Left cardiac atrium (tissue), 4 donors: Measurements from ENCODE around the gene DHRS4L2. TPM values are rescaled to one million over a fixed set of nuclear protein-coding genes. Genes with fewer than 3 reads are reported as not detected.
"Not testable (repeated sequence)": the region's sequence is repeated elsewhere in the genome, so short reads cannot be mapped to it uniquely, and the experiment has no call there.

Source experiments
- ATAC-seq, 2 donors: fragments of 200-7000 bp; cut with Tn5 transposase; one replicate each; pipeline ENCODE4 v1.9.1; 2020; ENCODE audit warnings: mild to moderate bottlenecking in 2 of 2, moderate library complexity in 2 of 2
- DNase-seq: peaks from one replicate; pipeline ENCODE4 v3.0.0-alpha.2; 2020
- intact Hi-C, 2 donors: fragments of 100-400 bp; cut with DNase I; formaldehyde crosslinking; loops; one replicate each; pipeline versions ENCODE4 v1.14.1 to v1.15.1; 2022 to 2023
- total RNA-seq, 2 donors: library from RNA; stranded (reverse); fragmentation: NEBNext Ultra II Directional; extraction: Animal tissue kit (Norgen Biotek cat#: 25700); gene quantifications; one replicate each; pipeline ENCODE4 v1.2.1, GENCODE V29; 2021
- donor health status: DM: no; HTN: yes; CAD: no.
- donor health status: DM: no; HTN: yes; CAD: no; lungs with severe emphysema.
- donor health status: DM: yes; HTN: yes; CAD: no.
- donor health status: Dilated cardiomyopathy.

Gene DHRS4L2
- total RNA-seq, 2 donors from 2014 or later, result 11.8 to 18.9 TPM

DNA sequence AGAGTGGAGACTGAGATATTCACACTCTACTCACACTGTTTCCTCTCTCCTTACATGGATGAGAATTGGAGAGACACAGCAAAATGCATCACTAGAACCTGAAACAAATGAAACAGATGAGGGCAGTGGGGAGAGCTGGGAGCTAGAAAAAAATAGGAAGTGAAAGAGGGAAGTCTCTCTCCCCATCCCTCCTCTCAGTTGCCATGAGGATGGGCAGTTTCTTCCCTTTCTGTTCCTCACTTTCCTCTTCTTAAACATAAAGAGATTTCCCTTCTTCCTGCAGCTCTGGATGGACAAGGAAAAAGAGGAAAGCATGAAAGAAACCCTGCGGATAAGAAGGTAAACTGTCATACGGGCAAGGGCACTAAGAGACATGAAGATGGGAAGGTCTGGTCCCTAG is 60.3 kb downstream of the DHRS4L2 start:
- intact Hi-C loops, DNase-seq, ATAC-seq: not testable (repeated sequence)

DNA sequence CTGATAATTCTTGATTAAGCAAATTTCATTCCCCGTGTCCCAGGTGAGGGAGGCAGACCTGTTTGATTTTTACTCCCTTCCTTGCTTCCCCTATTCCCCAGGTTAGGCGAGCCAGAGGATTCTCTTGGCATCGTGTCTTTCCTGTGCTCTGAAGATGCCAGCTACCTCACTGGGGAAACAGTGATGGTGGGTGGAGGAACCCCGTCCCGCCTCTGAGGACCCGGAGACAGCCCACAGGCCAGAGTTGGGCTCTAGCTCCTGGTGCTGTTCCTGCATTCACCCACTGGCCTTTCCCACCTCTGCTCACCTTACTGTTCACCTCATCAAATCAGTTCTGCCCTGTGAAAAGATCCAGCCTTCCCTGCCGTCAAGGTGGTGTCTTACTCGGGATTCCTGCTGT is 62.0 kb downstream of the DHRS4L2 start:
- ATAC-seq, DNase-seq, intact Hi-C loops: not testable (repeated sequence)

DNA sequence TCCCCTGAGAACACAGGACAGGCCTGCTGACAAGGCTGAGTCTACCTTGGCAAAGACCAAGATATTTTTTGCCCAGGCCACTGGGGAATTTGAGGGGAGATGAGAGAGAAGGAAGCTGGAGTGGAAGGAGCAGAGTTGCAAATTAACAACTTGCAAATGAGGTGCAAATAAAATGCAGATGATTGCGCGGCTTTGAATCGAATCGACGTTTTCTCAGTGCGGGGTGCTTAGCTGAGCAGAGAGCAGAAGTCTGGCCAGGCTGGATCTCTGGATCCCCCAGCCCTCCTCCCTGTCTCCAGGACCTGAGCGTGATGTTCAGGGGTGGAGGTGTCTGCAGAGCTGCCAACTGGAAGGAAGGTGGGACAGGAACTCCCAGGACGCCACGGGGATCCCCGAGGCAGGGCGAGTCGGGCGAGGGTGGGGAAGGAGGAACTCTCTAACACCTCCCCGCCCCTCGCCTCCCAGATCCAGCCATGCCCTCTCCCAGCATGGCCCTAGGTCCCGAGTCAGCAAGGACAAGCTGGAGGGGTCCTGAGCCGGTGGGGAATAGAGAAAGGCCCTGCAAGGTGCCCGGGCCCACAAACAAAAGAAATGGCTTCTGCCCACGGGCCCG is 62.6 kb downstream of the DHRS4L2 start:
- DNase-seq (no peak), ATAC-seq (peak; percentile 17 to 29)
- intact Hi-C loops, result no loop called here

DNA sequence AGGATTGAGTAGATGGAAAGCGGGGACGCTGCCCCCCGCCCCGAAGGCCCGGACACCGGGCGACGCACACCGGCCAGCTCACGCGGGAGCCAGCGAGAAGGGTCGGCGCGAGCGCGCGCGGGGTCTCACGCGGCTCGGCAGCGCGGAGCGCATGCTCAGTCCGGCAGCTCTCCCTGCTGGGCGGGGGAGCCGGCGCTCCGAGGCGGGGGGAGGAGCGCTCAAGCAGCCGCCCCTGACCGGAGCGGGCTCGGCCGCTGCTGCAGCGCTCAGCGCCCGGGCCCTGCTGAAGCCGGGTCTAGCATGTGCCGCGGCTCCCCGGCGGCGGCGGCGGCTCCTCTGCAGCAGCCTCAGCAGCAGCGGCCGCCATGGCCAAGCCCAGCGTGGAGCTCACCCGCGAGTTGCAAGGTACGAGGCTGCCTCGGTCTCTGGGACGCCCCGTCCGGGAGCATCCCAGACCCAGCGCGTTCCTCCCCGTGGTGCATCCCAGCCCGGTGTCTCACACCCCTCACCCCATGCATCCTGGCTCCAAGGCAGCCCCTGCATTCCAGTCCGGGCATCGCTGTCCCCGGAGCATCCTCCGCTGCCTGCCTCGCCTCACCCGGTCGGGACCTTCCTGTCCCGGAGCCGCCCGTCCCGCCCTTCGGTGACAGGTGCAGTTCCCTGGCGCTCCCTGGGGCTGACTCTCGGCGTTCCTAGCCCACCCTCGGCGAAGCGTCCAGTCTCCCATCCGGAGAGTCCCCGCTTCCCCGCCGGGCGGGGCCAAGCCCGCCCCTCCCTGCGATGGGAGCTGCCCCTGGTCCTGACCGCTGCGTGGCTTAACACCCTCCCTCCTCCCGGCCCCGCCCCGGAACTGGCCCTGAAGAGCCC is 63.3 kb downstream of the DHRS4L2 start, which contains the start of gene CARMIL3:
Gene CARMIL3, plus strand, starts transcription at position 221 of the 867 bp plus-strand sequence. Its CDS starts 145 bp downstream, at position 366.
- ATAC-seq (peak; percentile 92 to 95), DNase-seq (peak; percentile 69)
- intact Hi-C loops, result no loop called here

DNA sequence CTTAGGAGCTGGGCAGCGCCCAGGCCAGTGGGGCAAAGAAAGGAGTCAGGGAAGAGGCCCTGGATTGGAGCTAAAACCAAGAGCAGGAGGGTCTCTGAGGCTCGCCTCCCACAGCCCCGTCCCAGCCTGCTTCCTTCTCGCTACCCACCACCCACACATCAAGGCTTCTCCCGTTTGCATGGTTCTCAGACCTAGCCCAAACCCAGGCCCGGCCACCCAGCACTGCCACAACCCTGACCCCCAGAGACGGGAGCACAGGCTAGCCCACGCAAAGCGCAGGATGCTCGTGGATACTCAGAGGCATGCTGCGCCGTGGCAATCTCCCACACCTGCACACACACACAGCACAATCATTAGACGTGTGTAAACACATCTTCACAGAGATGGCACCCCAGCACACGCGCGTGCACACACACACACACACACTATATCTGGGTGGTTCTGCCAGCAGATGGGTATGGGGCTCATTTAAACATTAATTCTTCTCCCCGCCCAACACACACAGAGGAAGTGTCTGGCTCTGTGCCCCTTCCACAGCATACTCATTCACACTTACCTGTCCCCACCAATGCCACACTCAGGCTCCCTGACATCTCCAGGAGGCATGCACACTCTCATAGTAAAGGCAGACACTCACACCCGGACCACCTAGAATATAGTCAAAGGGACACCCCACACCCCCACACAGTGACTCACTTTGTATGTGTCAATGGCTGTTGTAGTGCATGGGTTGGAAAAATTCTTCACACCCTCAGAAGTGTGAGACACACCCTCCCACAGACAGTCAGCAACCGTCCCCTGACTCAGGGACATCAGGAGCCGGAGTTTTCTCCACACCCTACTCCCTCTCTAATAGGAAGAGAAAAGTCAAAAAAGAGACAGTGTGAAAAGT is 64.2 kb downstream of the DHRS4L2 start:
- ATAC-seq (no peak), DNase-seq (no peak)
- intact Hi-C loops, result no loop called here

DNA sequence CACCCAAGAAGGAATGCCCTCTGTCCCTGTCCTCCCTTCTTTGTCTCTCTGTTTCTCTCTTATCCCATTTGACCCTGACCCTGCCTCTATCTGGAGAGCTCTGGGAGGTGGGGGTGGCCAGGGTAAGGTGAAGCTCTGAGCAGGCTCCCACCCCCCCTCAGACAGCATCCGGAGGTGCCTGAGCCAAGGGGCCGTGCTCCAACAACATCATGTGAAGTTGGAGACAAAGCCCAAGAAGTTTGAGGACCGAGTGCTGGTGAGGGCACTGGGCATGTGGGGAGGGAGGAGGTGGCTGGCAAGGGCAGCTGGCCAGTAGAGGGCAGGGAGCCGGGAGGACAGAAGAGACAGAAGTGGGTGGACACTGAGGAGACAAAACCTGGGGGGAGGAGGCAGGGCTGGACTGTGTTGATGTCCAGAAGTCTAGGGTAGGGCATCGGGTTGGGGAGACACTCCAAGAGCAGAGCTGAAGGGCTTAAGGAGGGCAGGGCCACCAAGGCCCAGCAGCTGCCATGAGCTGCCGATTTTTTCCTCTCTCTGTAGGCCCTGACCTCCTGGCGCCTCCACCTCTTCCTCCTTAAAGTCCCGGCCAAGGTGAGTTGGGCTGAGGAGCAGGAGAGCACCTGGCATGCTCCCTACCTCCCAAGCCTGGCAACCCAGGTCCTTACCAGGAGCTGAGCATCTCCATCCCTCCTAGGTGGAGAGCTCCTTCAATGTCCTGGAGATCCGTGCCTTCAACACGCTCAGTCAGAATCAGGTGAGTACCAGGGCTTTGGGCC is 65.0 kb downstream of the DHRS4L2 start:
- no peak for DNase-seq
- ATAC-seq, result no peak
- intact Hi-C loops, result no loop called here

DNA sequence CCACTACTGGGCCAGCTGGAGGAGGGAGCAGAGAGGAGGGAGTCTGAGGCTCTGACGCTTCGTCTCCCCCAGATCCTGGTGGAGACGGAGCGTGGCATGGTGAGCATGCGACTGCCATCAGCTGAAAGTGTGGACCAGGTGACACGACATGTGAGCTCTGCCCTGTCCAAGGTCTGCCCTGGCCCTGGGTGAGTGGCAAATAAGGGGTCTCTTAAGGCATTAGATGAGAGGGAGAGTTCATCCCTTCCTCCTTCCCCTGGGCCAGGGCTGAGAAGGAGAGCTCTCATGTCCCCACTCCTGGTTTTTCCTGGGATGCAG is 65.6 kb downstream of the DHRS4L2 start:
- ATAC-seq (no peak), DNase-seq (no peak)
- intact Hi-C loops, result no loop called here

DNA sequence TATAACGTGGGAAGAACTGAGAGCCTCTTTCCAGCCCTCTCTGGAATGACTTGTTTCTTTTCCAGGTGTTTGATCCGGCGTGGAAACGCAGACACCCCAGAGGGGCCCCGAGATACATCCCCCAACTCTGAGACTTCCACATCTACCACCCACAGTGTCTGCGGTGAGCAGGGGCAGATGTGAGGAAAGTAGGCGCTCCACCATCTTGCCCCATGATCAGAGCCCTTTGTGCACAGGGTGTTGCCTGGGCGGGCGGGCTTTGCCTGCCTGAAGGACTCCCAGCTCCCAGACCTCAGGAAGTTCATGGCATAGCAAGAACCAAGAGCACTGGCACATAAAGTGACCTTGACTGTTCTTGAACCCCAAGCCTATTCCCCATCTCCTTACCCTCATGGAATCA is 65.9 kb downstream of the DHRS4L2 start:
- DNase-seq (no peak), ATAC-seq (no peak)
- intact Hi-C loops, result loop anchor here (5.0 kb wide), 2 partner anchors 38 to 53 kb away; partner anchors contain the start of gene PCK2 (in 1 of the 2)

Other genes with a start within 250 kb of the DHRS4L2 start
- 10 to 100 TPM; 20.5 to 25.3 TPM for gene DHRS4, start 35.2 kb upstream of the DHRS4L2 start, total RNA-seq
- gene CARMIL3, start 63.1 kb downstream of the DHRS4L2 start, total RNA-seq, result under 1 TPM; 0.08 to 0.62 TPM
- gene CPNE6, start 82.6 kb downstream of the DHRS4L2 start, total RNA-seq, result not detected
- 10 to 100 TPM; 11.5 to 13.0 TPM for gene PCK2, start 105.4 kb downstream of the DHRS4L2 start, total RNA-seq
- 10 to 100 TPM; 59.6 to 60.2 TPM for gene DCAF11, start 125.8 kb downstream of the DHRS4L2 start, total RNA-seq
- 1 to 10 TPM; 1.6 to 1.8 TPM for gene NRL, start 126.0 kb downstream of the DHRS4L2 start, total RNA-seq
- gene FITM1, start 141.7 kb downstream of the DHRS4L2 start, total RNA-seq, result 100 to 1,000 TPM; 103 to 131 TPM
- gene PSME1, start 147.3 kb downstream of the DHRS4L2 start, total RNA-seq, result 100 to 1,000 TPM in 1 of 2 donors, 10 to 100 TPM in 1; 91.6 to 103 TPM
- gene EMC9, start 152.7 kb downstream of the DHRS4L2 start, total RNA-seq, result 10 to 100 TPM; 14.3 to 22.0 TPM
- 10 to 100 TPM; 65.5 to 84.2 TPM for gene PSME2, start 157.7 kb downstream of the DHRS4L2 start, total RNA-seq
- 10 to 100 TPM; 31.6 to 41.7 TPM for gene RNF31, start 158.6 kb downstream of the DHRS4L2 start, total RNA-seq
- 10 to 100 TPM; 44.7 to 84.6 TPM for gene IRF9, start 172.3 kb downstream of the DHRS4L2 start, total RNA-seq
- gene REC8, start 183.2 kb downstream of the DHRS4L2 start, total RNA-seq, result 1 to 10 TPM; 8.4 to 8.9 TPM
- 10 to 100 TPM; 11.8 to 30.2 TPM for gene IPO4, start 199.9 kb downstream of the DHRS4L2 start, total RNA-seq
- gene TM9SF1, start 206.5 kb downstream of the DHRS4L2 start, total RNA-seq, result 10 to 100 TPM; 30.7 to 34.0 TPM
- under 1 TPM in 1 of 2 donors, not detected in 1; 0.21 TPM for gene TSSK4, start 216.8 kb downstream of the DHRS4L2 start, total RNA-seq
- 10 to 100 TPM; 34.7 to 38.4 TPM for gene CHMP4A, start 224.6 kb downstream of the DHRS4L2 start, total RNA-seq
- 10 to 100 TPM; 14.5 to 18.2 TPM for gene MDP1, start 227.1 kb downstream of the DHRS4L2 start, total RNA-seq
- 100 to 1,000 TPM; 162 to 186 TPM for gene NEDD8, start 243.4 kb downstream of the DHRS4L2 start, total RNA-seq
- 10 to 100 TPM; 24.1 to 34.1 TPM for gene GMPR2, start 244.0 kb downstream of the DHRS4L2 start, total RNA-seq